Endothelial cell of umbilical vein (primary cell): ENCODE measurements around the gene RARA. TPM values are rescaled to one million over a fixed set of nuclear protein-coding genes. Genes with fewer than 3 reads are reported as not detected.

ENCODE experiments used
- BruUV-seq: library from RNA; stranded (reverse); fragments of 400-500 nt; replicated peaks from 2 replicates; lab custom pipeline; 2021; lab: Mats Ljungman, UMichigan
- CTCF ChIA-PET: fragments of 300-600, 350-600 bp; sonication (Branson Sonifier 250); formaldehyde crosslinking; loops from one replicate; lab custom pipeline; 2021; ENCODE audit warnings: antibody characterized with exemption, inconsistent platforms; lab: Charles Lee
- POLR2A ChIA-PET: fragments of 300-600, 350-600 bp; sonication (Branson Sonifier 250); formaldehyde crosslinking; loops from one replicate; lab custom pipeline; 2021; ENCODE audit warnings: antibody characterized with exemption, inconsistent platforms; lab: Charles Lee
- DNase-seq: peaks from one replicate; pipeline ENCODE4 v3.0.0-alpha.2; 2011; ENCODE audit warnings: low read depth, low spot score
- FAIRE-seq: peaks from 2 replicates; lab custom pipeline; 2011; peaks lifted over from hg19 to GRCh38; lab: Jason Lieb, UNC
- H2AFZ ChIP-seq: 2 replicates; pipeline ENCODE4 v1.6.0; 2012; ENCODE audit warnings: low read depth, low read length, control low read depth, inconsistent platforms
- H3K27ac ChIP-seq: 2 replicates; pipeline ENCODE4 v1.5.1; 2011; ENCODE audit warnings: low read depth, mild to moderate bottlenecking, control low read depth, low read length, moderate library complexity; ENCODE audit not compliant: insufficient read depth
- H3K27me3 ChIP-seq, 2 experiments: 2 replicates each; pipeline versions ENCODE4 v1.6.0 to v1.6.1; 2011; ENCODE audit warnings: low read length in 2 of 2, mixed read lengths in 1 of 2; ENCODE audit not compliant: control insufficient read depth in 2 of 2, insufficient read depth in 2 of 2
- H3K36me3 ChIP-seq, 2 experiments: 2 replicates in 1 of 2; 3 replicates in 1 of 2; pipeline ENCODE4 v1.5.1; 2011; ENCODE audit warnings: low read length in 2 of 2, mild to moderate bottlenecking in 1 of 2, moderate library complexity in 1 of 2; ENCODE audit not compliant: control insufficient read depth in 2 of 2, insufficient read depth in 2 of 2; ENCODE audit errors: extremely low read depth in 1 of 2
- H3K4me1 ChIP-seq: 3 replicates; pipeline ENCODE4 v1.5.1; 2011; ENCODE audit warnings: mild to moderate bottlenecking, low read length; ENCODE audit not compliant: control insufficient read depth, insufficient read depth; ENCODE audit errors: extremely low read depth
- H3K4me2 ChIP-seq: 2 replicates; pipeline ENCODE4 v1.6.1; 2011; ENCODE audit warnings: low read length, control low read depth, mixed read lengths; ENCODE audit not compliant: insufficient read depth
- H3K4me3 ChIP-seq, 3 experiments: fragments of 200-600 bp in 1 of 3; sonication (generic), shearing (Covaris generic) in 1 of 3; replicated peaks in 1 of 3; 2 replicates each; pipeline ENCODE4 v1.5.1; 2011 to 2016; ENCODE audit warnings: control low read depth in 3 of 3, low read length in 3 of 3, mild to moderate bottlenecking in 2 of 3, inconsistent platforms in 1 of 3, low read depth in 1 of 3, moderate library complexity in 1 of 3; ENCODE audit not compliant: insufficient read depth in 1 of 3
- H3K79me2 ChIP-seq: 2 replicates; pipeline ENCODE4 v1.6.0; 2012; ENCODE audit warnings: low read length, inconsistent platforms; ENCODE audit not compliant: control insufficient read depth, insufficient read depth
- H3K9ac ChIP-seq: replicated peaks from 2 replicates; pipeline ENCODE3; 2011; ENCODE audit warnings: low read length, control low read depth; ENCODE audit not compliant: insufficient read depth; ENCODE audit errors: extremely low read depth
- H3K9me1 ChIP-seq: replicated peaks from 3 replicates; pipeline ENCODE4 v1.6.0; 2011; ENCODE audit warnings: mild to moderate bottlenecking, low read length; ENCODE audit not compliant: control insufficient read depth, insufficient read depth; ENCODE audit errors: extremely low read depth
- H3K9me3 ChIP-seq: replicated peaks from 2 replicates; pipeline ENCODE4 v1.5.1; 2012; ENCODE audit warnings: low read length, inconsistent platforms; ENCODE audit not compliant: control insufficient read depth, insufficient read depth
- H4K20me1 ChIP-seq: replicated peaks from 2 replicates; pipeline ENCODE3; 2011; ENCODE audit warnings: mild to moderate bottlenecking, low read length; ENCODE audit not compliant: control insufficient read depth, insufficient read depth; ENCODE audit errors: extremely low read depth
- EZH2 ChIP-seq: IDR thresholded peaks from 2 replicates; pipeline ENCODE4 v1.6.1; 2012; ENCODE audit warnings: borderline replicate concordance, low read depth, mild to moderate bottlenecking, moderate library complexity, low read length, inconsistent platforms; ENCODE audit not compliant: severe bottlenecking
- FOS ChIP-seq: IDR thresholded peaks from 2 replicates; pipeline ENCODE4 v1.6.1; 2011; ENCODE audit warnings: mild to moderate bottlenecking, low read length, moderate library complexity, borderline replicate concordance; ENCODE audit not compliant: insufficient read depth
- GATA2 ChIP-seq: IDR thresholded peaks from 2 replicates; pipeline ENCODE4 v1.7.0; 2011; ENCODE audit warnings: low read depth, mild to moderate bottlenecking, moderate library complexity, mixed read lengths, low read length; ENCODE audit not compliant: insufficient read length, insufficient read depth
- JUN ChIP-seq: IDR thresholded peaks from 2 replicates; pipeline ENCODE4 v1.6.1; 2011; ENCODE audit warnings: borderline replicate concordance, low read depth; ENCODE audit not compliant: insufficient read length, insufficient read depth
- MYC ChIP-seq: IDR thresholded peaks from one replicate; pipeline ENCODE4 v1.6.1; 2011; ENCODE audit warnings: mild to moderate bottlenecking, low read depth, low read length
- POLR2A ChIP-seq: IDR thresholded peaks from 2 replicates; pipeline ENCODE4 v1.6.1; 2012; ENCODE audit warnings: low read depth, mild to moderate bottlenecking, control low read depth, low read length
- POLR2AphosphoS5 ChIP-seq: IDR thresholded peaks from 2 replicates; pipeline ENCODE4 v1.6.1; 2012; ENCODE audit warnings: low read depth, mild to moderate bottlenecking, control low read depth, low read length, moderate library complexity; ENCODE audit not compliant: insufficient read depth
- dilution Hi-C: fragments of 300-500 bp; cut with MboI; formaldehyde crosslinking; loops from one replicate; pipeline ENCODE4 v1.15.0; 2019; ENCODE audit warnings: low sequenced_read_pairs; ENCODE audit not compliant: extremely low pct_ligation_motif_present
- intact Hi-C: fragments of 100-400 bp; cut with micrococcal nuclease; formaldehyde crosslinking; loops from one replicate; pipeline ENCODE4 v1.10.0; 2022
- polyA plus RNA-seq, 4 experiments: library from polyadenylated mRNA; depleted of rRNA in 3 of 4; stranded (reverse) in 3 of 4; unstranded in 1 of 4; fragments of >200 nt; gene quantifications; 2 replicates each; pipeline versions ENCODE4 v1.2.1 to v1.2.3, GENCODE V29; 2011 to 2012; ENCODE audit warnings: missing spikeins in 1 of 4
- total RNA-seq: library from RNA; stranded (reverse); gene quantifications from 2 replicates; pipeline ENCODE4 v1.2.3, GENCODE V29; 2021
- TF ChIP-seq, protein P1 (sequence below): IDR thresholded peaks from 2 replicates; pipeline ENCODE4 v1.6.1; 2011; ENCODE audit not compliant: insufficient read depth, insufficient read length
- TF ChIP-seq, protein P2 (sequence below), 2 donors: IDR thresholded peaks; 1 replicate in 1 of 2; 2 replicates in 1 of 2; pipeline ENCODE4 v1.5.1; 2011; ENCODE audit warnings: low read length in 2 of 2, mild to moderate bottlenecking in 2 of 2, moderate library complexity in 2 of 2, control low read depth in 1 of 2, inconsistent platforms in 1 of 2, low read depth in 1 of 2; ENCODE audit not compliant: insufficient read depth in 1 of 2; ENCODE audit errors: extremely low read depth in 1 of 2

RARA gene
- total and polyA plus RNA-seq, 2 donors (not counting 3 experiments of a cell fraction or from before 2014, with no cell fraction given) = 11.9 to 37.8 TPM

DNA sequence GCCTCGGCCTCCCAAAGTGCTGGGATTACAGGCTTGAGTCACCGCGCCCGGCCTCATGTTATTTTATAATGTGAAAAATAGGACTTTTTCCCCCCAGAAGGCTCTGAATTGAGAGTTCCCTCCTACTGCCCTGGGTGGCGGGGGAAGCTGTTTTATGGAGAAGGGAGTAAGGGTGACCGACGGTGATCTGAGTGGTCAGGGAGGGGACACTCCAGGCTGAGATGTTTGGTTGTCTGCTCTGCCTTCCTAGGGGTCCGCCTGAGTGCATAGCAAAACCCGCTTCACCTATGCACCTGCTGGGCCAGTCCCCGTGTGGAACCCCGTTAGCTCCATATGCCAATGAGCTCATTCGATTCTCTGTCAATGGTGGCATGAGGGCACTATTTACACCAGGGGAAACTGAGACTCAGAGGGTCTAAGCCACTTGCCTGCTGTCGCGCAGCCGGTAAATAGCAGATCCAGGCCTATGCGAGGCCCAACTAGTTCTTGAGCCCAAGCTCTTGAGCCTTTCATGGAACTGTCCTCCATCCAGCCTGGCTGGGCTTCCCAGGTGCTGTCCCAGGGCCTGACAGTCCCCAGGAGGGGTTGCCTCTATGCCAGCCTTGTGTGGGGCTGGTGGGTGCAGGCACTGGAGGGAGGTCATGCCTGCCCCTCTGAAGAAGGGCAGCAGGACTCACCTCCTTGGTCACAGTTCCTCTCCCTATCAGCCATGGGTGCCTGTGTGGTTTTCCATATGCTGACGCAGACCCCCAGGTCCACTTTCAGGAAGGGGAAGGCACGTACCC lies 57.3 kb downstream of the RARA start:
- H3K27ac ChIP-seq = no peak overlapping the region
- DNase-seq = no peak
- H4K20me1 ChIP-seq = no peaks in the 10 kb centered on the region
- CTCF ChIA-PET = interaction anchor here (1.0 to 10.5 kb wide), 5 partner anchors 18 to 194 kb away, joined by 3 to 161 read pairs (median 11); no protein-coding TSS in a partner anchor
- H3K79me2 ChIP-seq = no peaks in the 10 kb centered on the region
- POLR2A ChIA-PET = no interaction called here
- H3K27me3 ChIP-seq = no peaks in the 10 kb centered on the region
- H2AFZ ChIP-seq = no peak overlapping the region
- FAIRE-seq = no peak
- dilution Hi-C loops (no loop called here), intact Hi-C loops (no loop called here)
- no peak overlapping the region for H3K4me3 ChIP-seq
- H3K9me1 ChIP-seq = no peaks in the 10 kb centered on the region
- no TSS peak for BruUV-seq
- H3K4me1 ChIP-seq = peaks cover 7% of the 10 kb centered on the region
- TF ChIP-seq, protein P1, sequence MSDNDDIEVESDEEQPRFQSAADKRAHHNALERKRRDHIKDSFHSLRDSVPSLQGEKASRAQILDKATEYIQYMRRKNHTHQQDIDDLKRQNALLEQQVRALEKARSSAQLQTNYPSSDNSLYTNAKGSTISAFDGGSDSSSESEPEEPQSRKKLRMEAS = no peak
- TF ChIP-seq POLR2AphosphoS5 (no peak), POLR2A (no peak), GATA2 (no peak), JUN (no peak), MYC (no peak), FOS (no peak), EZH2 (no peak)
- TF ChIP-seq, protein P2, sequence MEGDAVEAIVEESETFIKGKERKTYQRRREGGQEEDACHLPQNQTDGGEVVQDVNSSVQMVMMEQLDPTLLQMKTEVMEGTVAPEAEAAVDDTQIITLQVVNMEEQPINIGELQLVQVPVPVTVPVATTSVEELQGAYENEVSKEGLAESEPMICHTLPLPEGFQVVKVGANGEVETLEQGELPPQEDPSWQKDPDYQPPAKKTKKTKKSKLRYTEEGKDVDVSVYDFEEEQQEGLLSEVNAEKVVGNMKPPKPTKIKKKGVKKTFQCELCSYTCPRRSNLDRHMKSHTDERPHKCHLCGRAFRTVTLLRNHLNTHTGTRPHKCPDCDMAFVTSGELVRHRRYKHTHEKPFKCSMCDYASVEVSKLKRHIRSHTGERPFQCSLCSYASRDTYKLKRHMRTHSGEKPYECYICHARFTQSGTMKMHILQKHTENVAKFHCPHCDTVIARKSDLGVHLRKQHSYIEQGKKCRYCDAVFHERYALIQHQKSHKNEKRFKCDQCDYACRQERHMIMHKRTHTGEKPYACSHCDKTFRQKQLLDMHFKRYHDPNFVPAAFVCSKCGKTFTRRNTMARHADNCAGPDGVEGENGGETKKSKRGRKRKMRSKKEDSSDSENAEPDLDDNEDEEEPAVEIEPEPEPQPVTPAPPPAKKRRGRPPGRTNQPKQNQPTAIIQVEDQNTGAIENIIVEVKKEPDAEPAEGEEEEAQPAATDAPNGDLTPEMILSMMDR (IDR thresholded peaks at IDR 0.05; ENCODE audit: extremely low read depth in 1 of 2, insufficient read depth in 1 of 2, low read depth in 1 of 2, low read length in 2 of 2) = no peak
- no peak overlapping the region for H3K9ac ChIP-seq
- no peaks in the 10 kb centered on the region for H3K9me3 ChIP-seq
- H3K36me3 ChIP-seq = no peaks in the 10 kb centered on the region
- H3K4me2 ChIP-seq = no peak overlapping the region
